ENCODE measurements around the gene CADPS2.
"Not testable (repeated sequence)": the region's sequence is repeated elsewhere in the genome, so short reads cannot be mapped to it uniquely, and the experiment has no call there.

The CADPS2 gene

GRCh38 chr7:122304996-122305421 is 581.3 kb downstream of the CADPS2 start:
- DNase-seq: no peak

GRCh38 chr7:122304319-122304975 is 581.8 kb downstream of the CADPS2 start, which contains the start of gene FEZF1:
Gene FEZF1, minus strand, starts transcription at chr7:122304750. Its CDS starts 313 bp downstream, at chr7:122304437.
- no peak for DNase-seq

GRCh38 chr7:122303531-122304318 is 582.5 kb downstream of the CADPS2 start:
- DNase-seq: no peak

GRCh38 chr7:122302761-122303530 is 583.3 kb downstream of the CADPS2 start:
- DNase-seq: no peak

GRCh38 chr7:122301858-122302760 is 584.2 kb downstream of the CADPS2 start:
- DNase-seq: no peak

- no peak for DNase-seq
Observed at GRCh38 chr7:122300956-122301833, 585.1 kb downstream of the CADPS2 start.

GRCh38 chr7:122300211-122300932 is 585.9 kb downstream of the CADPS2 start:
- DNase-seq: no peak

GRCh38 chr7:122299624-122300210 is 586.5 kb downstream of the CADPS2 start:
- no peak for DNase-seq

GRCh38 chr7:122298618-122299017 is 587.6 kb downstream of the CADPS2 start:
- no peak for DNase-seq

GRCh38 chr7:122298131-122298530 is 588.1 kb downstream of the CADPS2 start:
- DNase-seq: no peak

GRCh38 chr7:122291189-122291588 is 595.1 kb downstream of the CADPS2 start:
- DNase-seq: no peak

GRCh38 chr7:122290476-122290875 is 595.8 kb downstream of the CADPS2 start:
- no peak for DNase-seq

- DNase-seq: no peak
Observed at GRCh38 chr7:122289426-122289825, 596.8 kb downstream of the CADPS2 start.

GRCh38 chr7:122284608-122285007 is 601.7 kb downstream of the CADPS2 start:
- DNase-seq: not testable (repeated sequence)

GRCh38 chr7:122273117-122273516 is 613.1 kb downstream of the CADPS2 start:
- DNase-seq: no peak

- no peak for DNase-seq
Observed at GRCh38 chr7:122269241-122269640, 617.0 kb downstream of the CADPS2 start.
